Loucy (cell line): ENCODE data around the gene GPRC5C.

Experiments used
- H2AFZ ChIP-seq: fragments of 200-600 bp; sonication (generic); 2 replicates; pipeline ENCODE4 v1.6.0; 2016; ENCODE audit warnings: antibody characterized with exemption, mild to moderate bottlenecking, low read length, moderate library complexity
- H3F3A ChIP-seq: fragments of 200-600 bp; 2 replicates; pipeline ENCODE4 v1.6.0; 2016; ENCODE audit warnings: antibody characterized with exemption, low read depth, mild to moderate bottlenecking
- H3K27me3 ChIP-seq: fragments of 200-600 bp; sonication (generic); 2 replicates; pipeline ENCODE4 v1.6.1; 2014; ENCODE audit warnings: low read length, mild to moderate bottlenecking; ENCODE audit not compliant: insufficient read depth, poor library complexity, severe bottlenecking
- H3K36me3 ChIP-seq: fragments of 200-600 bp; sonication (generic); 2 replicates; pipeline ENCODE4 v1.6.1; 2016; ENCODE audit warnings: low read length; ENCODE audit not compliant: insufficient read depth
- H3K4me1 ChIP-seq: fragments of 200-600 bp; sonication (generic); 2 replicates; pipeline ENCODE4 v1.5.1; 2014; ENCODE audit warnings: low read length, mild to moderate bottlenecking; ENCODE audit not compliant: insufficient read depth, poor library complexity, severe bottlenecking
- H3K4me2 ChIP-seq: fragments of 200-600 bp; sonication (generic); 2 replicates; pipeline ENCODE4 v1.6.0; 2014; ENCODE audit warnings: antibody characterized with exemption, low read length, low read depth, mild to moderate bottlenecking; ENCODE audit not compliant: poor library complexity, severe bottlenecking
- H3K4me3 ChIP-seq: fragments of 200-600 bp; sonication (generic); 2 replicates; pipeline ENCODE4 v1.5.1; 2014; ENCODE audit warnings: low read length, mild to moderate bottlenecking, mixed read lengths; ENCODE audit not compliant: poor library complexity, severe bottlenecking
- H3K79me2 ChIP-seq: fragments of 200-600 bp; sonication (generic); 2 replicates; pipeline ENCODE4 v1.6.1; 2014; ENCODE audit warnings: low read length; ENCODE audit not compliant: insufficient read depth
- H3K9ac ChIP-seq: fragments of 200-600 bp; sonication (generic); 2 replicates; pipeline ENCODE4 v1.6.0; 2014; ENCODE audit warnings: mild to moderate bottlenecking, low read depth, low read length, moderate library complexity; ENCODE audit not compliant: poor library complexity, severe bottlenecking
- H3K9me2 ChIP-seq: fragments of 200-600 bp; sonication (generic); replicated peaks from 2 replicates; pipeline ENCODE4 v1.6.1; 2016; ENCODE audit warnings: low read depth, low read length, mixed read lengths
- H3K9me3 ChIP-seq: fragments of 200-600 bp; sonication (generic); 2 replicates; pipeline ENCODE4 v1.6.1; 2014; ENCODE audit warnings: mild to moderate bottlenecking, antibody characterized with exemption, low read length, low read depth; ENCODE audit not compliant: insufficient read depth
- H4K20me1 ChIP-seq: fragments of 200-600 bp; sonication (generic); 2 replicates; pipeline ENCODE4 v1.6.0; 2014; ENCODE audit warnings: antibody characterized with exemption, low read length, mild to moderate bottlenecking; ENCODE audit not compliant: insufficient read depth, poor library complexity, severe bottlenecking
- CTCF ChIP-seq: fragments of 200-600 bp; sonication (generic); conservative IDR thresholded peaks from 2 replicates; pipeline ENCODE4 v1.5.1; 2014; ENCODE audit warnings: mild to moderate bottlenecking, antibody characterized with exemption, low read length
- EZH2phosphoT487 ChIP-seq: fragments of 200-600 bp; IDR thresholded peaks from 2 replicates; pipeline ENCODE4 v1.6.1; 2018; ENCODE audit warnings: antibody characterized with exemption, mild to moderate bottlenecking, moderate library complexity, borderline replicate concordance

Gene GPRC5C

GRCh38 chr17:74449773-74450172, 17.9 kb downstream of the GPRC5C start:
- no peaks in the 10 kb centered on the region for H3K36me3 ChIP-seq
- no peaks in the 10 kb centered on the region for H3K79me2 ChIP-seq
- H3K4me3 ChIP-seq: no peak overlapping the region
- no peaks in the 10 kb centered on the region for H3K4me1 ChIP-seq
- H3K27me3 ChIP-seq: no peaks in the 10 kb centered on the region
- no peak overlapping the region for H2AFZ ChIP-seq
- TF ChIP-seq CTCF: no peak
- no peak for TF ChIP-seq EZH2phosphoT487
- no peak overlapping the region for H3K9ac ChIP-seq
- no peaks in the 10 kb centered on the region for H3F3A ChIP-seq
- H4K20me1 ChIP-seq: no peaks in the 10 kb centered on the region
- no peaks in the 10 kb centered on the region for H3K9me3 ChIP-seq
- H3K4me2 ChIP-seq: no peak overlapping the region
- H3K9me2 ChIP-seq: no peaks in the 10 kb centered on the region

GRCh38 chr17:74450231-74450630, 18.3 kb downstream of the GPRC5C start:
- H3K9me3 ChIP-seq: no peaks in the 10 kb centered on the region
- H3K4me3 ChIP-seq: no peak overlapping the region
- no peaks in the 10 kb centered on the region for H3K4me1 ChIP-seq
- no peaks in the 10 kb centered on the region for H4K20me1 ChIP-seq
- H3K4me2 ChIP-seq: no peak overlapping the region
- H3K27me3 ChIP-seq: no peaks in the 10 kb centered on the region
- no peaks in the 10 kb centered on the region for H3K9me2 ChIP-seq
- TF ChIP-seq EZH2phosphoT487: no peak
- no peak for TF ChIP-seq CTCF
- no peak overlapping the region for H3K9ac ChIP-seq
- no peaks in the 10 kb centered on the region for H3K36me3 ChIP-seq
- H2AFZ ChIP-seq: no peak overlapping the region
- H3F3A ChIP-seq: no peaks in the 10 kb centered on the region
- H3K79me2 ChIP-seq: no peaks in the 10 kb centered on the region

- Histone ChIP-seq H3K27me3 (no peaks in the 10 kb centered on the region), H3K4me2 (no peak overlapping the region), H3K9me2 (no peaks in the 10 kb centered on the region), H3K4me3 (no peak overlapping the region), H3K4me1 (no peaks in the 10 kb centered on the region), H2AFZ (no peak overlapping the region), H3K36me3 (no peaks in the 10 kb centered on the region), H3K79me2 (no peaks in the 10 kb centered on the region), H4K20me1 (no peaks in the 10 kb centered on the region), H3K9me3 (no peaks in the 10 kb centered on the region), H3F3A (no peaks in the 10 kb centered on the region), H3K9ac (no peak overlapping the region)
- TF ChIP-seq EZH2phosphoT487 (no peak), CTCF (no peak)
Observed at GRCh38 chr17:74450925-74451403, 19.1 kb downstream of the GPRC5C start.
